RWPE2 (cell line): ENCODE data around the gene HNRNPDL.
"Not testable (repeated sequence)": the region's sequence is repeated elsewhere in the genome, so short reads cannot be mapped to it uniquely, and the experiment has no call there.

Experiments used
- ATAC-seq: fragments of 200-7000 bp; cut with Tn5 transposase; 3 replicates; pipeline ENCODE4 v1.9.1; 2021; ENCODE audit warnings: low read depth
- DNase-seq: peaks from one replicate; pipeline ENCODE4 v3.0.0-alpha.2; 2020; ENCODE audit warnings: low spot score
- H3K27ac ChIP-seq: fragments of 450-650 bp; 2 replicates; pipeline ENCODE4 v1.5.1; 2017; ENCODE audit warnings: mild to moderate bottlenecking; ENCODE audit not compliant: poor library complexity, severe bottlenecking
- H3K27me3 ChIP-seq: fragments of 250-450 bp; sonication (Bioruptor Pico); 2 replicates; pipeline ENCODE4 v1.5.1; 2021; ENCODE audit warnings: mild to moderate bottlenecking, moderate library complexity; ENCODE audit not compliant: insufficient read depth, poor library complexity, severe bottlenecking
- H3K36me3 ChIP-seq: fragments of 250-450 bp; sonication (Bioruptor Pico); 2 replicates; pipeline ENCODE4 v1.5.1; 2020; ENCODE audit warnings: low read depth, mild to moderate bottlenecking, moderate library complexity
- H3K4me1 ChIP-seq: fragments of 250-450 bp; sonication (Bioruptor Pico); 2 replicates; pipeline ENCODE4 v1.5.1; 2021; ENCODE audit warnings: mild to moderate bottlenecking, moderate library complexity; ENCODE audit not compliant: insufficient read depth, poor library complexity, severe bottlenecking
- H3K4me3 ChIP-seq: fragments of 250-450 bp; sonication (Bioruptor Pico); 2 replicates; pipeline ENCODE4 v1.5.1; 2021; ENCODE audit warnings: mild to moderate bottlenecking, moderate library complexity; ENCODE audit not compliant: severe bottlenecking
- H3K9me3 ChIP-seq: fragments of 250-450 bp; sonication (Bioruptor Pico); 2 replicates; pipeline ENCODE4 v1.5.1; 2021; ENCODE audit warnings: mild to moderate bottlenecking, moderate library complexity; ENCODE audit not compliant: severe bottlenecking
- TF ChIP-seq, protein P1 (sequence below): fragments of 450-650 bp; IDR thresholded peaks from one replicate; pipeline ENCODE4 v1.5.1; 2017; ENCODE audit warnings: mild to moderate bottlenecking, moderate library complexity; ENCODE audit not compliant: poor library complexity, severe bottlenecking

Gene HNRNPDL

DNA sequence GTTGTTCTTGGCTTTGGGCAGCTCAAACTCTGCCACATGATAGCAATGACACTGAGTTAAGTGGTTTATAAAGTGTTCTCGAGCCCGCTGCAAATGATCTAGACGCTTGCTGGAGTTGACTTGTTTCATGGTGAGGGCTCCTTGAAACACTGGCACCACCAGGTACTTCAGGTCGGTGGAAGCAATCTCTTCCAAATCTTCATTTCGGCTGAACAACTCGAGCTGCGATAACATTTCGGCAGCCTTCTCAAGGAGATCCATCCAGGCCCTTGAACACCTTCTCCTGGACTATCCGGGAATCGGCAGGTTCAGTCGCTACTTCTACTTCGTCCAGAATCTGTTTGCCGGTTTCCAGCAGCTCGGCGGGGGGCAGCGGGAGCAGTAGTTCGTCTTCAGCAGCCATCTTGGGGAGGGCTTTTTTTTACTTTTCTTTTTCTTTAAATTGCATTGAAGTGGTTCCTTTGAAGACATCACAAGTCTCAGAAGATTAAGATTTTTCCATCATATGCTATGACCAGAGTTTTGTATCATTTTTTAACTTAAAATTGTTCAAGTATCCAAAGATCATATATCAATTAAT is 28.0 kb downstream of the HNRNPDL start:
- Histone ChIP-seq H3K9me3 (no peaks in the 10 kb centered on the region), H3K27ac (no peak overlapping the region), H3K4me3 (no peak overlapping the region), H3K27me3 (no peaks in the 10 kb centered on the region), H3K4me1 (no peaks in the 10 kb centered on the region), H3K36me3 (no peaks in the 10 kb centered on the region)
- DNase-seq (no peak), ATAC-seq (no peak)
- TF ChIP-seq, protein P1, sequence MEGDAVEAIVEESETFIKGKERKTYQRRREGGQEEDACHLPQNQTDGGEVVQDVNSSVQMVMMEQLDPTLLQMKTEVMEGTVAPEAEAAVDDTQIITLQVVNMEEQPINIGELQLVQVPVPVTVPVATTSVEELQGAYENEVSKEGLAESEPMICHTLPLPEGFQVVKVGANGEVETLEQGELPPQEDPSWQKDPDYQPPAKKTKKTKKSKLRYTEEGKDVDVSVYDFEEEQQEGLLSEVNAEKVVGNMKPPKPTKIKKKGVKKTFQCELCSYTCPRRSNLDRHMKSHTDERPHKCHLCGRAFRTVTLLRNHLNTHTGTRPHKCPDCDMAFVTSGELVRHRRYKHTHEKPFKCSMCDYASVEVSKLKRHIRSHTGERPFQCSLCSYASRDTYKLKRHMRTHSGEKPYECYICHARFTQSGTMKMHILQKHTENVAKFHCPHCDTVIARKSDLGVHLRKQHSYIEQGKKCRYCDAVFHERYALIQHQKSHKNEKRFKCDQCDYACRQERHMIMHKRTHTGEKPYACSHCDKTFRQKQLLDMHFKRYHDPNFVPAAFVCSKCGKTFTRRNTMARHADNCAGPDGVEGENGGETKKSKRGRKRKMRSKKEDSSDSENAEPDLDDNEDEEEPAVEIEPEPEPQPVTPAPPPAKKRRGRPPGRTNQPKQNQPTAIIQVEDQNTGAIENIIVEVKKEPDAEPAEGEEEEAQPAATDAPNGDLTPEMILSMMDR, result no peak

DNA sequence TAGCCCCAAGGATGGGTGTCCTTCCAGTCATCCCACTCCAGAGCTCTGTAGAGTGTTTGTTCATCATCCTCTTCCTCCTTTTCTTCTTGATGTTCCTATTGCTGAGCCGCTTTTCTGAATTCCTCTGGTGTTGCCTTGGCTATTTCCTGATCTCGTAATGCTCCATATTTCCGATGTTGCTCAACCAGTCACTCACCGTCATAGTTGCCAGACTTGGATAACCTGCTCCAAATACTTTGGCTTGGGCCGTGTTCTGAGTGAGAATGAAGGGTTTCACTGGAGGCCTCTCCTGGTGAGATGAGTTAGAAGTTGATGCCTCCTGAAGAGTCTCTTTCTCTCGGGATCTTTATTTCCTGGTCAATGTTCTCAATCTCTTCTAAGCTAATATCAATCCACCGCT is 28.7 kb downstream of the HNRNPDL start:
- Histone ChIP-seq H3K9me3 (no peaks in the 10 kb centered on the region), H3K27me3 (no peaks in the 10 kb centered on the region), H3K4me3 (no peak overlapping the region), H3K4me1 (peaks cover 2% of the 10 kb centered on the region), H3K27ac (no peak overlapping the region), H3K36me3 (no peaks in the 10 kb centered on the region)
- TF ChIP-seq, protein P1, result no peak
- DNase-seq (no peak), ATAC-seq (no peak)

DNA sequence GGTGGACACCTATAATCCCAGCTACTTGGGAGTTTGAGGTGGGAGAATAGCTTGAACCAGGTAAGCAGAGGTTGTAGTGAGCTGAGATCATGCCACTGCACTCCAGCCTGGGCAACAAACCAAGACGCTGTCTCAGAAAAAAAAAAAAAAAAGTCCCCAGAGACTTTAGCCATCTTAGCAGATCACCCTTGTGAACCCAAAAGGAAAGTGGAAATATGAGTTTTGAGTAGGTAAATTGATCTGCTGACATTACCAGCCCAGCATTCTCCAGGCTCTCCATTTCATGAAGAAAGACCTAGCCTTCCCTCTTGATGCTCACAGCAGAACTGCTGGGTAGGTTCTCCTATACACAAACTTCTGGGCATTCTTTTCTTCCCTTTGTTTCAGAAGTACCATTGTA is 32.0 kb downstream of the HNRNPDL start:
- Histone ChIP-seq H3K9me3 (no peaks in the 10 kb centered on the region), H3K4me3 (no peak overlapping the region), H3K36me3 (no peaks in the 10 kb centered on the region), H3K4me1 (peaks cover 21% of the 10 kb centered on the region), H3K27ac (no peak overlapping the region), H3K27me3 (no peaks in the 10 kb centered on the region)
- TF ChIP-seq, protein P1, result no peak
- no peak for ATAC-seq
- DNase-seq, result no peak

DNA sequence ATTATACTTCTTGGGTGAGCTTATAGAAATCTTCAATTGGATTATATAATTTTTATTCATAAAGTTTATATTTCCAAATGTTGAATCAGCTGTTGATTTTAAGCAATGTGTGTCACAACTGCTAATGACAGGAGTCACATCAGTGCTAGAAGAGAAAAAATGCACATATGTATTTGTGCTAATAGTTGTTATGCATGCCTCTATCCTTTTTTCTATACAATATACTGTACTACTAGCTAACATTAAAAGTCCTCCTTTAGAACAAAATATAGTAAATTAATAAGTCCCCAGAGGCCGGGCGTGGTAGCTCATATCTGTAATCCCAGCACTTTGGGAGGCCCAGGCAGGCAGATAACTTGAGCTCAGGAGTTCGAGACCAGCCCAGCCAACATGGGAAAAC is 32.7 kb downstream of the HNRNPDL start:
- no peak for DNase-seq
- no peaks in the 10 kb centered on the region for H3K36me3 ChIP-seq
- H3K27ac ChIP-seq, result no peak overlapping the region
- H3K27me3 ChIP-seq, result no peaks in the 10 kb centered on the region
- H3K4me3 ChIP-seq, result no peak overlapping the region
- H3K4me1 ChIP-seq, result peaks cover 21% of the 10 kb centered on the region
- no peaks in the 10 kb centered on the region for H3K9me3 ChIP-seq
- ATAC-seq, result no peak
- TF ChIP-seq, protein P1, result no peak

DNA sequence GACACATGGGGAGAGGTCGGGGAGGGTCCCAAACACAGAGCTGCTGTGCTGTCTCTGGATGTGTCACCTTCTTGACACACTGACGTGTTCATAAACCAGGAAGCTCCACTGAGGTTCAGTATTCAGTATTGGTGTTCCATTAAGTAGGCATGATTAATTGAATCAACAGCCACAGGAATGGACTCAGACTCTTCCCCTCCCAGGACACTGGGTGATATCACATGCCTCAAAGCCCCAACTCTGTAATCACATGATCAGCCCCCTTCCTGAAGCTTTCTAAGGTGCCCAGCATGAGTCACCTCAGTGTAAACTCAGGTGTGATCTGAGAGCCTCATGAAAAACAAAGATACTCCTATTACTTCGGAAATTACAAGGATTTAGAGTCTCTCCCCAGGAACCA is 35.4 kb downstream of the HNRNPDL start:
- no peak overlapping the region for H3K4me3 ChIP-seq
- TF ChIP-seq, protein P1, result no peak
- DNase-seq (peak; percentile 79), ATAC-seq (peak; percentile 97)
- no peaks in the 10 kb centered on the region for H3K27me3 ChIP-seq
- no peaks in the 10 kb centered on the region for H3K36me3 ChIP-seq
- peak overlapping the region; percentile 52 for H3K27ac ChIP-seq
- peaks cover 21% of the 10 kb centered on the region for H3K4me1 ChIP-seq
- H3K9me3 ChIP-seq, result no peaks in the 10 kb centered on the region

DNA sequence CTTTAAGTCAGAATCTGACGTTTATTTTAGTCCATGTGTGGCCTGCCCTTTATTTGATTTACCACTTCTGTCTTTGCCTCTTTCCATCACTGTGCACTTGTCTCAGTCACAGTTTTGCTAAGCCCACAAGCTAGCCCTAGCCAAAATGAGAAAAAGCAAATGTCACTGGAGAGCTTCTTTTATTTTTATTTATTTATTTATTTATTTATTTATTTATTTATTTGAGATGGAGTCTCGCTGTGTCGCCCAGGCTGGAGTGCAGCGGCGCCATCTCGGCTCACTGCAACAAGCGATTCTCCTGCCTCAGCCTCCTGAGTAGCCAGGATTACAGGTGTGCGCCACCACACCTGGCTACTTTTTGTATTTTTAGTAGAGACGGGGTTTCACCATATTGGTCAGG is 40.2 kb downstream of the HNRNPDL start:
- ATAC-seq, H3K4me1 ChIP-seq, DNase-seq, H3K9me3 ChIP-seq, H3K27ac ChIP-seq, H3K36me3 ChIP-seq, H3K27me3 ChIP-seq, H3K4me3 ChIP-seq: not testable (repeated sequence)
